Breast epithelium (tissue), 3 donors: ENCODE measurements around the gene RNF39.

Source experiments
- POLR2AphosphoS5 ChIP-seq, 3 donors: sonication (generic); formaldehyde crosslinking; IDR thresholded peaks; one replicate each; pipeline ENCODE4 v1.6.1; 2017; ENCODE audit warnings: antibody characterized with exemption in 3 of 3
- TF ChIP-seq, protein P1 (sequence below), 3 donors: fragments of 450-650 bp; IDR thresholded peaks; one replicate each; pipeline ENCODE4 v1.5.1; 2016 to 2017; ENCODE audit warnings: antibody characterized with exemption in 3 of 3, mild to moderate bottlenecking in 3 of 3, moderate library complexity in 3 of 3

- TF ChIP-seq, protein P1, sequence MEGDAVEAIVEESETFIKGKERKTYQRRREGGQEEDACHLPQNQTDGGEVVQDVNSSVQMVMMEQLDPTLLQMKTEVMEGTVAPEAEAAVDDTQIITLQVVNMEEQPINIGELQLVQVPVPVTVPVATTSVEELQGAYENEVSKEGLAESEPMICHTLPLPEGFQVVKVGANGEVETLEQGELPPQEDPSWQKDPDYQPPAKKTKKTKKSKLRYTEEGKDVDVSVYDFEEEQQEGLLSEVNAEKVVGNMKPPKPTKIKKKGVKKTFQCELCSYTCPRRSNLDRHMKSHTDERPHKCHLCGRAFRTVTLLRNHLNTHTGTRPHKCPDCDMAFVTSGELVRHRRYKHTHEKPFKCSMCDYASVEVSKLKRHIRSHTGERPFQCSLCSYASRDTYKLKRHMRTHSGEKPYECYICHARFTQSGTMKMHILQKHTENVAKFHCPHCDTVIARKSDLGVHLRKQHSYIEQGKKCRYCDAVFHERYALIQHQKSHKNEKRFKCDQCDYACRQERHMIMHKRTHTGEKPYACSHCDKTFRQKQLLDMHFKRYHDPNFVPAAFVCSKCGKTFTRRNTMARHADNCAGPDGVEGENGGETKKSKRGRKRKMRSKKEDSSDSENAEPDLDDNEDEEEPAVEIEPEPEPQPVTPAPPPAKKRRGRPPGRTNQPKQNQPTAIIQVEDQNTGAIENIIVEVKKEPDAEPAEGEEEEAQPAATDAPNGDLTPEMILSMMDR (IDR thresholded peaks at IDR 0.05): no peak
- no peak for TF ChIP-seq POLR2AphosphoS5 (IDR thresholded peaks at IDR 0.05)
Observed at GRCh38 chr6:30043744-30044143, 31.8 kb downstream of the RNF39 start.
